GM18519 (cell line): ENCODE measurements around the gene COL13A1.

Experiments
- ATAC-seq: cut with Tn5 transposase; IDR thresholded peaks from one replicate; pipeline ENCODE4 v1.9.1; 2021; ENCODE audit warnings: mild to moderate bottlenecking, moderate library complexity; ENCODE audit not compliant: unreplicated experiment, low FRiP score

Gene COL13A1

GRCh38 chr10:69789164-69789576 is 12.5 kb upstream of the COL13A1 start:
- ATAC-seq: no peak

GRCh38 chr10:69791812-69792211 is 9.9 kb upstream of the COL13A1 start:
- no peak for ATAC-seq

GRCh38 chr10:69792341-69792740 is 9.4 kb upstream of the COL13A1 start:
- no peak for ATAC-seq

- no peak for ATAC-seq
These were observed 7.0 kb upstream of the COL13A1 start for GRCh38 chr10:69794673-69795072.

- no peak for ATAC-seq
These were observed 6.3 kb upstream of the COL13A1 start for GRCh38 chr10:69795242-69795934.

GRCh38 chr10:69797959-69798358 is 3.7 kb upstream of the COL13A1 start:
- ATAC-seq: no peak

GRCh38 chr10:69800109-69800508 is 1.6 kb upstream of the COL13A1 start:
- no peak for ATAC-seq

GRCh38 chr10:69800665-69801064 is 1.0 kb upstream of the COL13A1 start:
- no peak for ATAC-seq

- ATAC-seq: no peak
These were observed 642 bp upstream of the COL13A1 start for GRCh38 chr10:69801094-69801433.

- ATAC-seq: no peak
These were observed 887 bp downstream of the COL13A1 start for GRCh38 chr10:69802424-69803161.

- no peak for ATAC-seq
These were observed 2.1 kb downstream of the COL13A1 start for GRCh38 chr10:69803809-69804208.

GRCh38 chr10:69804775-69805174 is 3.1 kb downstream of the COL13A1 start:
- ATAC-seq: no peak

- no peak for ATAC-seq
These were observed 5.4 kb downstream of the COL13A1 start for GRCh38 chr10:69807122-69807521.

GRCh38 chr10:69807696-69808095 is 6.0 kb downstream of the COL13A1 start:
- ATAC-seq: no peak

- no peak for ATAC-seq
These were observed 7.6 kb downstream of the COL13A1 start for GRCh38 chr10:69809318-69809717.

- no peak for ATAC-seq
These were observed 8.4 kb downstream of the COL13A1 start for GRCh38 chr10:69810097-69810496.

GRCh38 chr10:69810675-69811397 is 9.1 kb downstream of the COL13A1 start:
- ATAC-seq: no peak

- no peak for ATAC-seq
These were observed 11.9 kb downstream of the COL13A1 start for GRCh38 chr10:69813632-69814031.

GRCh38 chr10:69814251-69814650 is 12.5 kb downstream of the COL13A1 start:
- ATAC-seq: no peak

GRCh38 chr10:69815104-69815503 is 13.4 kb downstream of the COL13A1 start:
- ATAC-seq: no peak

GRCh38 chr10:69816521-69816920 is 14.8 kb downstream of the COL13A1 start:
- ATAC-seq: no peak
